HL-60 (cell line): Measurements from ENCODE around the gene GNAI2.

Experiments
- CTCF ChIP-seq: IDR thresholded peaks from one replicate; pipeline ENCODE4 v1.5.1; 2011; ENCODE audit warnings: low read length, control low read depth, inconsistent platforms; ENCODE audit not compliant: insufficient read depth
- POLR2AphosphoS5 ChIP-seq: IDR thresholded peaks from 2 replicates; pipeline ENCODE4 v1.6.1; 2012; ENCODE audit warnings: low read depth
- REST ChIP-seq: IDR thresholded peaks from 2 replicates; pipeline ENCODE4 v1.6.1; 2012; ENCODE audit warnings: low read depth; ENCODE audit not compliant: insufficient replicate concordance

DNA sequence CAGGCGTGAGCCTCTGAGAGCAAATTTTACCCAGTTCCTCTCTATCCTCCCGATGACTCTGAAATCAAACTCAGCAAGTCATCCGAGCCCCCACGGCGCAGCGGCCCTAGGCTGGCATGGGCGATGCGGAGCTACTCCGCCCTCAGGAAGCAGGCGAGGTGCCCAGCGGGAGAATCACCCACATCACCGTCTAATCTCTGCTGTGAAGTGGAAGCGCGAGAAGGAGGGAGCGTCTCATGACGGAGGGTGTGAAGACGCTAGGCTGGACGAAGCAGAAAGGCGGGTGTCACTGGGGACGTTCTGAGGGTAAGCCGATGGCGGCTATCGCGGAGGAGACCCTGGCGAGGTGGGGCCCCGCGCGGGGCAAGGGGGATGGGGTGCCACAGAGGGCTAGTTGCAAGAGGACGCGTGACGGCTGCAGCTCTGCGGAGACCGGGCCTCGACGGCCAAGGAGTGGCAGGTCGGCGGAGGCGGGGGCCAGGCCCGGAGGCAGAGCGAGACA, 9.1 kb upstream of the GNAI2 start:
- no peak for TF ChIP-seq REST
- no peak for TF ChIP-seq POLR2AphosphoS5
- no peak for TF ChIP-seq CTCF
